B cell (primary cell): ENCODE measurements around the gene CIART. TPM values are rescaled to one million over a fixed set of nuclear protein-coding genes. Genes with fewer than 3 reads are reported as not detected.

Source experiments
- ATAC-seq: fragments of 200-7000 bp; cut with Tn5 transposase; one replicate; pipeline ENCODE4 v1.10.0; 2021; ENCODE audit warnings: low read depth, mild to moderate bottlenecking, moderate number of reproducible peaks, moderate library complexity
- CTCF ChIA-PET: fragments of 350-600 bp; sonication (Branson Sonifier 250); formaldehyde crosslinking; loops from one replicate; lab custom pipeline; 2021; ENCODE audit warnings: antibody characterized with exemption, inconsistent platforms; lab: Charles Lee
- POLR2A ChIA-PET: fragments of 350-600 bp; sonication (Branson Sonifier 250); formaldehyde crosslinking; loops from one replicate; lab custom pipeline; 2021; ENCODE audit warnings: antibody characterized with exemption; lab: Charles Lee
- DNase-seq: peaks from one replicate; pipeline ENCODE4 v3.0.0; 2013
- H2AFZ ChIP-seq: 2 replicates; pipeline ENCODE4 v1.6.1; 2012; ENCODE audit warnings: mild to moderate bottlenecking, low read depth, low read length; ENCODE audit not compliant: insufficient read depth, poor library complexity, severe bottlenecking
- H3K27ac ChIP-seq, 2 donors: 1 replicate in 1 of 2; 2 replicates in 1 of 2; pipeline ENCODE4 v1.5.1; 2012 to 2013; ENCODE audit warnings: low read length in 2 of 2, mild to moderate bottlenecking in 2 of 2, moderate library complexity in 1 of 2
- H3K27me3 ChIP-seq, 4 experiments: fragments of 200-600 bp in 1 of 4; sonication (generic) in 1 of 4; replicated peaks in 1 of 4; 1 replicate in 2 of 4; 2 replicates in 2 of 4; pipeline versions ENCODE4 v1.6.1 to v1.7.0; 2013 to 2016; ENCODE audit warnings: low read length in 3 of 4, mild to moderate bottlenecking in 2 of 4, mixed read lengths in 1 of 4, moderate library complexity in 1 of 4; ENCODE audit not compliant: insufficient read depth in 4 of 4, control insufficient read depth in 3 of 4; ENCODE audit errors: control extremely low read depth in 1 of 4
- H3K36me3 ChIP-seq, 2 experiments: replicated peaks in 1 of 2; 1 replicate in 1 of 2; 2 replicates in 1 of 2; pipeline versions ENCODE4 v1.6.1 to v1.7.1; 2013; ENCODE audit warnings: low read length in 1 of 2; ENCODE audit not compliant: insufficient read depth in 2 of 2, control insufficient read depth in 1 of 2; ENCODE audit errors: control extremely low read depth in 1 of 2, extremely low read depth in 1 of 2
- H3K4me1 ChIP-seq, 2 donors: fragments of 200-600 bp in 1 of 2; sonication (generic) in 1 of 2; 1 replicate in 1 of 2; 2 replicates in 1 of 2; pipeline versions ENCODE4 v1.5.1 to v1.6.1; 2013 to 2017; ENCODE audit warnings: low read length in 2 of 2; ENCODE audit not compliant: control insufficient read depth in 2 of 2, insufficient read depth in 2 of 2
- H3K4me2 ChIP-seq: replicated peaks from 2 replicates; pipeline ENCODE3; 2012; ENCODE audit warnings: mild to moderate bottlenecking, low read depth, low read length; ENCODE audit not compliant: poor library complexity, severe bottlenecking
- H3K4me3 ChIP-seq, 5 experiments: fragments of 200-600 bp in 1 of 5; sonication (generic) in 1 of 5; 1 replicate in 3 of 5; 2 replicates in 2 of 5; pipeline versions ENCODE4 v1.5.1 to v1.7.0; 2011 to 2016; ENCODE audit warnings: low read length in 4 of 5, mild to moderate bottlenecking in 4 of 5, low read depth in 2 of 5, control low read depth in 1 of 5, moderate library complexity in 1 of 5; ENCODE audit not compliant: insufficient read depth in 1 of 5; ENCODE audit errors: control extremely low read depth in 1 of 5, extremely low read depth in 1 of 5
- H3K79me2 ChIP-seq: fragments of 200-600 bp; sonication (generic); one replicate; pipeline ENCODE4 v1.6.0; 2016; ENCODE audit warnings: low read length; ENCODE audit not compliant: control insufficient read depth, insufficient read depth
- H3K9ac ChIP-seq: fragments of 200-600 bp; sonication (generic); 2 replicates; pipeline ENCODE4 v1.6.1; 2017; ENCODE audit warnings: mild to moderate bottlenecking, low read length, moderate library complexity
- H3K9me3 ChIP-seq, 3 donors: one replicate each; pipeline versions ENCODE4 v1.6.1 to v1.7.1; 2013; ENCODE audit warnings: low read length in 2 of 3; ENCODE audit not compliant: control insufficient read depth in 2 of 3, insufficient read depth in 1 of 3; ENCODE audit errors: control extremely low read depth in 1 of 3
- H4K20me1 ChIP-seq: 2 replicates; pipeline ENCODE4 v1.6.0; 2012; ENCODE audit warnings: mild to moderate bottlenecking, low read length; ENCODE audit not compliant: insufficient read depth, control insufficient read depth, poor library complexity, severe bottlenecking
- H3K27ac Mint-ChIP-seq: one replicate; pipeline ENCODE4 v1.8.0; 2021; ENCODE audit warnings: mixed read lengths
- H3K27me3 Mint-ChIP-seq: one replicate; pipeline ENCODE4 v1.8.0; 2021; ENCODE audit warnings: mixed read lengths
- H3K4me1 Mint-ChIP-seq: one replicate; pipeline ENCODE4 v1.8.0; 2021; ENCODE audit warnings: mixed read lengths
- H3K4me3 Mint-ChIP-seq: one replicate; pipeline ENCODE4 v1.8.0; 2021; ENCODE audit warnings: mixed read lengths
- H3K9me3 Mint-ChIP-seq: one replicate; pipeline ENCODE4 v1.8.0; 2022; ENCODE audit warnings: mixed read lengths; ENCODE audit not compliant: insufficient read depth
- CTCF ChIP-seq: fragments of 200-600 bp; IDR thresholded peaks from one replicate; pipeline ENCODE4 v1.8.0; 2022; ENCODE audit warnings: antibody characterized with exemption, mild to moderate bottlenecking
- EZH2 ChIP-seq: IDR thresholded peaks from 2 replicates; pipeline ENCODE4 v1.6.1; 2012; ENCODE audit warnings: borderline replicate concordance, low read depth, mild to moderate bottlenecking, moderate library complexity, low read length; ENCODE audit not compliant: insufficient read depth, poor library complexity, severe bottlenecking
- WGBS: methylation state at CpG from one replicate; pipeline ENCODE4 v1.1.5; 2013; ENCODE audit warnings: missing lambda C conversion rate; ENCODE audit not compliant: insufficient coverage; 5-methylcytosine and 5-hydroxymethylcytosine counted together
- intact Hi-C: fragments of 100-400 bp; cut with micrococcal nuclease; formaldehyde crosslinking; loops from one replicate; pipeline ENCODE4 v1.10.0; 2022
- polyA plus RNA-seq: library from polyadenylated mRNA; depleted of rRNA; stranded (reverse); fragments of >200 nt; gene quantifications from 2 replicates; pipeline ENCODE4 v1.2.3, GENCODE V29; 2012
- total RNA-seq, 2 donors: library from RNA; stranded (reverse); fragments of 120-200 nt in 1 of 2; gene quantifications; 1 replicate in 1 of 2; 2 replicates in 1 of 2; pipeline versions ENCODE4 v1.2.3 to v1.2.4, GENCODE V29; 2013 to 2022

The CIART gene
- total and polyA plus RNA-seq, 2 donors (not counting 1 experiment from before 2014, with no cell fraction given) = 0.46 TPM; not detected in 1

GRCh38 chr1:150235294-150235851 lies 47.0 kb upstream of the CIART start:
- Histone ChIP-seq H3K4me1 (peaks cover 23% of the 10 kb centered on the region in 2 donors), H3K27ac (peak overlapping the region; percentile 97 to 98), H3K4me2 (peak overlapping the region; percentile 93), H4K20me1 (no peaks in the 10 kb centered on the region), H3K36me3 (peaks cover 0 to 4% of the 10 kb centered on the region in 2 experiments), H2AFZ (peak overlapping the region; percentile 70), H3K9me3 (no peaks in the 10 kb centered on the region), H3K4me3 (peak overlapping the region; percentile 83 to 98 (median 86)), H3K27me3 (no peaks in the 10 kb centered on the region), H3K79me2 (peaks cover 27% of the 10 kb centered on the region), H3K9ac (peak overlapping the region; percentile 90)
- DNase-seq (peak; percentile 69), ATAC-seq (no peak)
- intact Hi-C loops = loop anchor here (5.0 kb wide), 1 partner anchor 47 kb away; the partner anchor contains the start of gene CIART
- ChIA-PET POLR2A (interaction anchor here (0.5 to 2.1 kb wide), 7 partner anchors 20 to 129 kb away, joined by 3 to 8 read pairs (median 5); partner anchors contain the start of genes APH1A and RPRD2), CTCF (interaction anchor here (0.7 to 1.3 kb wide), 3 partner anchors 11 to 308 kb away, joined by 3 to 4 read pairs (median 3); no protein-coding TSS in a partner anchor)
- under 1% methylated on average over 17 of the region's 27 CpGs for WGBS
- no peaks in the 10 kb centered on the region for H3K9me3 Mint-ChIP-seq
- no peaks in the 10 kb centered on the region for H3K27me3 Mint-ChIP-seq
- no peak overlapping the region for H3K27ac Mint-ChIP-seq
- no peak overlapping the region for H3K4me3 Mint-ChIP-seq
- peaks cover 16% of the 10 kb centered on the region for H3K4me1 Mint-ChIP-seq
- TF ChIP-seq EZH2 (no peak), CTCF (no peak)
